Astrocyte (in vitro differentiated cells and primary cell): ENCODE results near the gene TTLL7. TPM values are rescaled to one million over a fixed set of nuclear protein-coding genes. Genes with fewer than 3 reads are reported as not detected.

ENCODE experiments used
- DNase-seq: peaks from one replicate; pipeline ENCODE4 v3.0.0-alpha.2; 2010; ENCODE audit warnings: low read depth
- FAIRE-seq: peaks from 2 replicates; lab custom pipeline; 2011; peaks lifted over from hg19 to GRCh38; lab: Jason Lieb, UNC
- H2AFZ ChIP-seq: 2 replicates; pipeline ENCODE4 v1.6.0; 2012; ENCODE audit warnings: low read depth, low read length, inconsistent platforms
- H3K27ac ChIP-seq: 2 replicates; pipeline ENCODE4 v1.5.1; 2011; ENCODE audit warnings: low read depth, low read length, inconsistent platforms
- H3K27me3 ChIP-seq: 2 replicates; pipeline ENCODE4 v1.6.0; 2011; ENCODE audit warnings: low read length, inconsistent platforms; ENCODE audit not compliant: insufficient read depth
- H3K36me3 ChIP-seq: 2 replicates; pipeline ENCODE4 v1.5.1; 2011; ENCODE audit warnings: low read length, inconsistent platforms; ENCODE audit not compliant: insufficient read depth
- H3K4me1 ChIP-seq: 2 replicates; pipeline ENCODE4 v1.5.1; 2011; ENCODE audit warnings: low read length, inconsistent platforms; ENCODE audit not compliant: insufficient read depth
- H3K4me2 ChIP-seq: 2 replicates; pipeline ENCODE4 v1.6.0; 2012; ENCODE audit warnings: low read length, inconsistent platforms
- H3K4me3 ChIP-seq: 2 replicates; pipeline ENCODE4 v1.5.1; 2011; ENCODE audit warnings: low read depth, mild to moderate bottlenecking, low read length, inconsistent platforms; ENCODE audit not compliant: insufficient read depth
- H3K79me2 ChIP-seq: 2 replicates; pipeline ENCODE4 v1.6.0; 2012; ENCODE audit warnings: mild to moderate bottlenecking, low read length, inconsistent platforms; ENCODE audit not compliant: insufficient read depth
- H3K9ac ChIP-seq: 2 replicates; pipeline ENCODE4 v1.6.0; 2012; ENCODE audit warnings: mild to moderate bottlenecking, low read length, inconsistent platforms
- H3K9me3 ChIP-seq: 2 replicates; pipeline ENCODE4 v1.5.1; 2012; ENCODE audit warnings: low read depth, mild to moderate bottlenecking, low read length, inconsistent platforms; ENCODE audit not compliant: insufficient read depth
- H4K20me1 ChIP-seq: 2 replicates; pipeline ENCODE4 v1.6.0; 2012; ENCODE audit warnings: low read length, inconsistent platforms; ENCODE audit not compliant: insufficient read depth
- H3K27ac Mint-ChIP-seq: one replicate; pipeline ENCODE4 v1.8.0; 2021; ENCODE audit warnings: mild to moderate bottlenecking, mixed read lengths; ENCODE audit not compliant: unreplicated experiment
- H3K27me3 Mint-ChIP-seq: one replicate; pipeline ENCODE4 v1.8.0; 2021; ENCODE audit warnings: low read depth, mixed read lengths; ENCODE audit not compliant: unreplicated experiment
- H3K36me3 Mint-ChIP-seq: one replicate; pipeline ENCODE4 v1.8.0; 2021; ENCODE audit warnings: low read depth, mixed read lengths; ENCODE audit not compliant: unreplicated experiment
- H3K4me1 Mint-ChIP-seq: one replicate; pipeline ENCODE4 v1.8.0; 2021; ENCODE audit warnings: low read depth, mixed read lengths; ENCODE audit not compliant: unreplicated experiment
- H3K4me3 Mint-ChIP-seq: one replicate; pipeline ENCODE4 v1.8.0; 2021; ENCODE audit warnings: mild to moderate bottlenecking, moderate library complexity, mixed read lengths; ENCODE audit not compliant: unreplicated experiment
- H3K9me3 Mint-ChIP-seq: one replicate; pipeline ENCODE4 v1.8.0; 2021; ENCODE audit warnings: mild to moderate bottlenecking, mixed read lengths; ENCODE audit not compliant: unreplicated experiment
- EZH2 ChIP-seq: IDR thresholded peaks from 2 replicates; pipeline ENCODE4 v1.6.1; 2012; ENCODE audit warnings: mild to moderate bottlenecking, low read length, inconsistent platforms; ENCODE audit not compliant: insufficient read depth
- total RNA-seq: library from RNA; stranded (reverse); gene quantifications from 2 replicates; pipeline ENCODE4 v1.2.1, GENCODE V29; 2021
- TF ChIP-seq, protein P1 (sequence below): IDR thresholded peaks from 2 replicates; pipeline ENCODE4 v1.5.1; 2011; ENCODE audit warnings: low read depth, mild to moderate bottlenecking, inconsistent platforms, low read length, moderate library complexity; ENCODE audit not compliant: insufficient read depth

The TTLL7 gene
- total RNA-seq, 1 donor from 2014 or later: 28.5 TPM

DNA sequence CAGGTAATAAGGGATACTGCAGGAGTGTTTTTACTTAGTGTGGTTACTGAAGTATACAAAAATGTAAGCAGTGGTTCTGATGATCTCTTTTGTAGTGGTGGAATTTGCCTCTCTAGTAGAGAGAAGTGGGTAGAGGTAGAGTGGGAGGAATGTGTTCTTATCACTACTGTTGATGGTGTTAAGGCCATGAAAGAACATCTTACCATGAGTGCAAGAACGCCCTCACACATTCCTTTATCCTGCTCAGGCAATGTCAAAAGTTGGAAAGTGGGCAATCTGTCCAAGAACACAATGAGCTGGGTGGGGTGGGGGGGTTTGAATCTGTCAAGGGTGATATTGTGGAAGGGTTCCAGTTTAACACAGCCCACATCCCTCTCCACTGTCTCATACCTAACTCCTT lies 78.6 kb downstream of the TTLL7 start:
- Mint-ChIP-seq H3K4me1 (peaks cover 11% of the 10 kb centered on the region), H3K27ac (no peak overlapping the region), H3K27me3 (no peaks in the 10 kb centered on the region), H3K4me3 (no peak overlapping the region), H3K9me3 (peaks cover 2% of the 10 kb centered on the region), H3K36me3 (peaks cover 11% of the 10 kb centered on the region)
- Histone ChIP-seq H3K4me2 (no peak overlapping the region), H3K27me3 (no peaks in the 10 kb centered on the region), H3K36me3 (no peaks in the 10 kb centered on the region), H3K79me2 (no peaks in the 10 kb centered on the region), H3K9ac (no peak overlapping the region), H4K20me1 (no peaks in the 10 kb centered on the region), H2AFZ (no peak overlapping the region), H3K27ac (no peak overlapping the region), H3K4me3 (no peak overlapping the region), H3K4me1 (no peaks in the 10 kb centered on the region), H3K9me3 (no peaks in the 10 kb centered on the region)
- FAIRE-seq (no peak), DNase-seq (peak; percentile 36)
- TF ChIP-seq EZH2: no peak
- TF ChIP-seq, protein P1, sequence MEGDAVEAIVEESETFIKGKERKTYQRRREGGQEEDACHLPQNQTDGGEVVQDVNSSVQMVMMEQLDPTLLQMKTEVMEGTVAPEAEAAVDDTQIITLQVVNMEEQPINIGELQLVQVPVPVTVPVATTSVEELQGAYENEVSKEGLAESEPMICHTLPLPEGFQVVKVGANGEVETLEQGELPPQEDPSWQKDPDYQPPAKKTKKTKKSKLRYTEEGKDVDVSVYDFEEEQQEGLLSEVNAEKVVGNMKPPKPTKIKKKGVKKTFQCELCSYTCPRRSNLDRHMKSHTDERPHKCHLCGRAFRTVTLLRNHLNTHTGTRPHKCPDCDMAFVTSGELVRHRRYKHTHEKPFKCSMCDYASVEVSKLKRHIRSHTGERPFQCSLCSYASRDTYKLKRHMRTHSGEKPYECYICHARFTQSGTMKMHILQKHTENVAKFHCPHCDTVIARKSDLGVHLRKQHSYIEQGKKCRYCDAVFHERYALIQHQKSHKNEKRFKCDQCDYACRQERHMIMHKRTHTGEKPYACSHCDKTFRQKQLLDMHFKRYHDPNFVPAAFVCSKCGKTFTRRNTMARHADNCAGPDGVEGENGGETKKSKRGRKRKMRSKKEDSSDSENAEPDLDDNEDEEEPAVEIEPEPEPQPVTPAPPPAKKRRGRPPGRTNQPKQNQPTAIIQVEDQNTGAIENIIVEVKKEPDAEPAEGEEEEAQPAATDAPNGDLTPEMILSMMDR: no peak

DNA sequence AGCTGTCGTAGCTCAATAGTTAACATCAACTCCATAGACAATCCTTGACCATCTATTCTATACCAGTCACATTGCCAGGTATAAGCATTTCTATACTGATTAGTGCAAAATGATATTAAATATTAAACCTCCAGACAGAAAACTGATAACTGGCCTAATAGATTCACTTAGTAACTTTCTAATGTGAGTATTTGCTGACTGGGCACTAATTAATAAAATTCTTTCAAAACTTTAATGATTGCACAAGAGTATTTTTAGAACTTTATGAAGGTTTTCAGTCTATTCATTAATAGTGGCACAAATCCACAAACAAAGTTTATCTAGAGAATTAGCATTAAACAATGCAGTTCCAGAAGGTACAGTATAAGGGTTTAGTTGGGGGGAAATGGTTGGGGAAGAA lies 79.1 kb downstream of the TTLL7 start:
- TF ChIP-seq, protein P1: no peak
- TF ChIP-seq EZH2: no peak
- Histone ChIP-seq H2AFZ (no peak overlapping the region), H3K36me3 (no peaks in the 10 kb centered on the region), H3K27ac (no peak overlapping the region), H3K79me2 (no peaks in the 10 kb centered on the region), H3K4me1 (no peaks in the 10 kb centered on the region), H3K27me3 (no peaks in the 10 kb centered on the region), H3K4me3 (no peak overlapping the region), H3K9ac (no peak overlapping the region), H3K4me2 (no peak overlapping the region), H4K20me1 (no peaks in the 10 kb centered on the region), H3K9me3 (no peaks in the 10 kb centered on the region)
- H3K27me3 Mint-ChIP-seq: no peaks in the 10 kb centered on the region
- FAIRE-seq: no peak
- H3K4me1 Mint-ChIP-seq: peaks cover 11% of the 10 kb centered on the region
- peaks cover 10% of the 10 kb centered on the region for H3K36me3 Mint-ChIP-seq
- no peak overlapping the region for H3K4me3 Mint-ChIP-seq
- DNase-seq: no peak
- peaks cover 2% of the 10 kb centered on the region for H3K9me3 Mint-ChIP-seq
- H3K27ac Mint-ChIP-seq: no peak overlapping the region

DNA sequence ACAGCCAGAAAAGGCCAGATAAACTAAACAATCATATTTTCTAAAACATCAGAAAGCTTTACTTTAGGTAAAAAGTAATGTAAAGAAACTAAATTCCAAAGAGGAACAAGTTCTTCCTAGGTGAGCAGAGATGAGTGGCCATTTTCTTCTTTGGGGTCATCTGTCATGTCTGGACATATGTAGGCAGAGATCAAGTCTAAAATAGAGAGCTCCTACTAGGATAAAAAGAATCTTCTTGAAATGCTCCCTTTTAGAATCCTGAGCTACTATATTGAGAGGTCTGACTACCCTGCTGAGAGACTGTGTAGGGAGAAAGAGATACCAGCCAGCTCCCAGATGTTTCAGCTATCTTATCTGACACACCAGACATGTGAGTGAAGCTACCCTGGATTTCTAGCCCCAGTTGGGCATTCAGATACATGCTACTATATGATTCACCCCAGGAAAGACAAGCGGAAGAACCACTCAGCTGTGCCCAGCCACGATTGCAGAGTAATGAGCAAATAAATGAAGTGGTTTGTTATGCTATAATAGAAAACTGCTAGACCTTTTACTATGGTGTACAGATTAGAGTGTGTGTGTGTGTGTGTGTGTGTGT lies 80.1 kb downstream of the TTLL7 start:
- Histone ChIP-seq H3K36me3 (no peaks in the 10 kb centered on the region), H4K20me1 (no peaks in the 10 kb centered on the region), H3K4me2 (no peak overlapping the region), H3K4me3 (no peak overlapping the region), H3K9ac (no peak overlapping the region), H3K27me3 (no peaks in the 10 kb centered on the region), H3K79me2 (no peaks in the 10 kb centered on the region), H3K9me3 (no peaks in the 10 kb centered on the region), H3K27ac (no peak overlapping the region), H3K4me1 (no peaks in the 10 kb centered on the region), H2AFZ (no peak overlapping the region)
- no peak for DNase-seq
- Mint-ChIP-seq H3K9me3 (peaks cover 3% of the 10 kb centered on the region), H3K4me1 (peaks cover 9% of the 10 kb centered on the region), H3K27ac (no peak overlapping the region), H3K27me3 (no peaks in the 10 kb centered on the region), H3K36me3 (peaks cover 12% of the 10 kb centered on the region), H3K4me3 (no peak overlapping the region)
- no peak for TF ChIP-seq EZH2
- TF ChIP-seq, protein P1: no peak
- FAIRE-seq: no peak
